Endothelial cell of umbilical vein (primary cell): Measurements from ENCODE around the gene LMX1A.

ENCODE experiments used
- EZH2 ChIP-seq: IDR thresholded peaks from 2 replicates; pipeline ENCODE4 v1.6.1; 2012; ENCODE audit warnings: borderline replicate concordance, low read depth, mild to moderate bottlenecking, moderate library complexity, low read length, inconsistent platforms; ENCODE audit not compliant: severe bottlenecking
- MYC ChIP-seq: IDR thresholded peaks from one replicate; pipeline ENCODE4 v1.6.1; 2011; ENCODE audit warnings: mild to moderate bottlenecking, low read depth, low read length
- POLR2A ChIP-seq: IDR thresholded peaks from 2 replicates; pipeline ENCODE4 v1.6.1; 2012; ENCODE audit warnings: low read depth, mild to moderate bottlenecking, control low read depth, low read length
- TF ChIP-seq, protein P1 (sequence below), 2 donors: IDR thresholded peaks; 1 replicate in 1 of 2; 2 replicates in 1 of 2; pipeline ENCODE4 v1.5.1; 2011; ENCODE audit warnings: low read length in 2 of 2, mild to moderate bottlenecking in 2 of 2, moderate library complexity in 2 of 2, control low read depth in 1 of 2, inconsistent platforms in 1 of 2, low read depth in 1 of 2; ENCODE audit not compliant: insufficient read depth in 1 of 2; ENCODE audit errors: extremely low read depth in 1 of 2

- TF ChIP-seq POLR2A = no peak
- TF ChIP-seq, protein P1, sequence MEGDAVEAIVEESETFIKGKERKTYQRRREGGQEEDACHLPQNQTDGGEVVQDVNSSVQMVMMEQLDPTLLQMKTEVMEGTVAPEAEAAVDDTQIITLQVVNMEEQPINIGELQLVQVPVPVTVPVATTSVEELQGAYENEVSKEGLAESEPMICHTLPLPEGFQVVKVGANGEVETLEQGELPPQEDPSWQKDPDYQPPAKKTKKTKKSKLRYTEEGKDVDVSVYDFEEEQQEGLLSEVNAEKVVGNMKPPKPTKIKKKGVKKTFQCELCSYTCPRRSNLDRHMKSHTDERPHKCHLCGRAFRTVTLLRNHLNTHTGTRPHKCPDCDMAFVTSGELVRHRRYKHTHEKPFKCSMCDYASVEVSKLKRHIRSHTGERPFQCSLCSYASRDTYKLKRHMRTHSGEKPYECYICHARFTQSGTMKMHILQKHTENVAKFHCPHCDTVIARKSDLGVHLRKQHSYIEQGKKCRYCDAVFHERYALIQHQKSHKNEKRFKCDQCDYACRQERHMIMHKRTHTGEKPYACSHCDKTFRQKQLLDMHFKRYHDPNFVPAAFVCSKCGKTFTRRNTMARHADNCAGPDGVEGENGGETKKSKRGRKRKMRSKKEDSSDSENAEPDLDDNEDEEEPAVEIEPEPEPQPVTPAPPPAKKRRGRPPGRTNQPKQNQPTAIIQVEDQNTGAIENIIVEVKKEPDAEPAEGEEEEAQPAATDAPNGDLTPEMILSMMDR (IDR thresholded peaks at IDR 0.05; ENCODE audit: extremely low read depth in 1 of 2, insufficient read depth in 1 of 2, low read depth in 1 of 2, low read length in 2 of 2) = no peak
- TF ChIP-seq MYC = no peak
- no peak for TF ChIP-seq EZH2
Measured at GRCh38 chr1:165339164-165339563, 17.4 kb downstream of the LMX1A start.
